GM19438 (cell line): ENCODE data around the gene MTOR.
A peak's percentile ranks its signal among the peaks of the same experiment; 100 is the strongest.
"Not testable (repeated sequence)": the region's sequence is repeated elsewhere in the genome, so short reads cannot be mapped to it uniquely, and the experiment has no call there.

Experiments
- ATAC-seq: cut with Tn5 transposase; IDR thresholded peaks from one replicate; pipeline ENCODE4 v1.9.1; 2021; ENCODE audit warnings: low read depth; ENCODE audit not compliant: unreplicated experiment

MTOR gene

GRCh38 chr1:11129649-11130390, 132.5 kb downstream of the MTOR start:
- ATAC-seq, result no peak

GRCh38 chr1:11126569-11126968, 135.8 kb downstream of the MTOR start:
- no peak for ATAC-seq

DNA sequence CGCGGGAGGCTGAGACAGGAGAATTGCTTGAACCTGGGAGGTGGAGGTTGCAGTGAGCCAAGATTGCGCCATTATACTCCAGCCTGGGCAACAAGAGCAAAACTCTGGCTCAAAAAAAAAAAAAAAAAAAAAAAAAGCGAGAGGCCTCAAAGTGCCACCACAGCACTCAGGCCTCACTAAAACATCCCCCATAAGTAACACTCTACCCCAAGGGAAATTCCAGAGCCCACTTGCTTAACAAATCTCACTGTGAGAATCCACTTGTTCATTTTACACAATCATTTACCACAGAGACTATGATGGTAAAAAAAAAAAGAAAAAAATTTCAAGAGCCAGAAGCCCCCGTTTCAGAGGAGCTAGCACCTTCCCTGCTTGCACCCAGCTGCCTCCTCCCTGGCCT, 136.4 kb downstream of the MTOR start:
- no peak for ATAC-seq

DNA sequence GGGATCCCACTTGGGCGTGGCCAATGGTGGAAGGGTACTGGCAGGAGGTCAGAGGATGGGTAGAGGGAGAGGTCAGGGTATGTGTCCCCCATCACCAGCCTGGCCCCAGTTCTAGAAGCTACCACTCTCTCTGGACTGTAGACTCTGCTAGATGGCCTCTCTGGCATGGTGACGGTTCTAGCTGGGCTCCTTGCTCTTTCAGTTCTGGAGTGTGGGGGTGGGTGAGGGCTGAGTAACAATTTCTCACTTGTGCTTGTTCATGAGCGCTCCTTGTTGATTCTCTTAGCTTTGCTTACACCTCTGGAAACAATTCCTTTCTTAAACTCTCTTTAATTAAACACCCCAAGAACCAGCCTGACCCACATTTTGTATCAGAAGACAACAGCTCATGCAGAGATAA, 137.4 kb downstream of the MTOR start:
- no peak for ATAC-seq

DNA sequence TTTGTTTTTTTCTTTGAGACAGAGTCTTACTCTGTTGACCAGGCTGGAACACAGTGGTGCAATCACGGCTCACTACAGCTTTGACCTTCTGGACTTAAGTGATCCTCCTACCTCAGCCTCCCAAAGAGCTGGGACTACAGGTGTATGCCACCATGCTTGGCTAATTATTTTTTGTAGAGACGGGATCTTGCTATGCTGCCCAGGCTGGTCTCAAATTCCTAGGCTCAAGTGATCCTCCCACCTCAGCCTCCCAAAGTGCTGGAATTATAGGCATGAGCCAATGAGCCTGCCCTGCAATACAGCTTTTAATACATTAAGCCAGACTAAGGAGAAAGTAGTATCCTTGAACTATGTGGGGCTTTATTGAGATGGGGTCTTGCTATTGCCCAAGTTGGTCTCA, 146.0 kb downstream of the MTOR start:
- no peak for ATAC-seq

DNA sequence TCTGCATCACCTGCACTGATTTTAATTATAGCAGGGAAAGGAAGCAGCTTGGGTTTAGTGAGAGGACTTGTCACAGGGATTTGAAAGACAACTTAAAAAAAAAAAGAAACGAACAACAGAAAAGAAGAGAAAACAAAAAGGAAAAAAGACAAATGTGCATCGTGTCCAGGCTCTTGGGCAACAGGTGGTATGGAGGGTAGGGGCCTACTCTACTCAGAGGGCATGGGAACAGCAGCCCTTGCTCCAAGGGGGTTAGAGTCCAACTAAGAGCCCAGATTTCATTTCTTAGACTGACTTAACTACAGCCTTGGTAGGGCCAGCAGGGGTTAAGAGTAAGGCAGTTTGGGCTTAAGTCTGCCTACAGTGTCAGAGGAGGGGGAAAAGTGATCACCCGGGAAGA, 147.4 kb downstream of the MTOR start:
- ATAC-seq, result no peak

DNA sequence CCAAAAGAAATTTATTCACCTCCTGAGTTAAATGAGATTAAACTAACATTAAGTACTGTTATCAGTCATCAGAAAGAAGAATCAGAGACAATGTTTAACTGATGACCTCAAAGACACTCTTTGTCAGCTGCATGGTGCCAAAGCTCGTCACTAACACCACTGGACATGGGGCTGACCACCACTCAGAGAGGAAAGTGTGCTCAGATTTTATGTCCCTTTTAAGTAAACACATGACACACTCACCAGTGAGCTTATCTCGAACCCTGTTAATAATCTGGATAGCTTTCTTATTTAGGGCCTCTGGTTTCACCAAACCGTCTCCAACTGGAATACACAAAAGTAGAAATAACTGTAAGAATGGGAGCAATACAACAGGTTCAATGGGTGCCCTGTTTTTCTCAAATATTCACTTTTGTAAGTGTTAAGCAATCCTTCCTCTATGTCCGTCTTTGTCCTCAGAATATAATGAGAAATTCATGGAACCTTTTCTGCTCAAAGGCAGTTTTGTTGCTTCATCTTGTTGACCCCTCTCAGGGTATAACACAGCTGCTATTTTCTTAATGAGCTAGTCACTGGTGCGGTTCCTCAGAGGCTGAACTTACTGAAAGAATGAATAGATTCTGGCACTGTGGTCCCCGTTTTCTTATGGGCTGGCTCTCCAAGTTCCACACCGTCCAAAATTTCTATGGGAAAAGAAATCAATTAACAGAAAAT, 153.1 kb downstream of the MTOR start:
- no peak for ATAC-seq

- ATAC-seq, result no peak
These were observed 154.8 kb downstream of the MTOR start for GRCh38 chr1:11107599-11107998.

DNA sequence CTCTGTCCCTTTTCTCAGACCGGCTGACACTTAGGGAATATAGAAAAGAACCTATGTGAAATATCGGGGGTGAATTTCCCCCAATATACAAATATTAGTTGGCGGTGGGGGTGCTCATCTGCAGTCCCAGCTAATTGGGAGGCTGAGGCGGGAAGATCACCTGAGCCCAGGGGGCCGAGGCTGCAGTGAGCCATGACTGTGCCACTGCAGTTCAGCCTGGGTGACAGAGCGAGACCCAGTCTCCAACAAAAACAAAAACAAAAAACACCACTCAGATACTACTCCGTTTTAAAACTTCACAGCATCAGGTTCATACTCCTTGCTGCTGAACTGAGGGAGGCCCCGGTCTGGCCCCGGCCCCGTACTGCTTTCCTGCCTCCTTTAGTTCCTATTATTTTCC, 156.8 kb downstream of the MTOR start:
- no peak for ATAC-seq

GRCh38 chr1:11101347-11101746, 161.0 kb downstream of the MTOR start:
- ATAC-seq, result no peak

GRCh38 chr1:11100806-11101205, 161.5 kb downstream of the MTOR start:
- ATAC-seq, result not testable (repeated sequence)

GRCh38 chr1:11100149-11100493, 162.2 kb downstream of the MTOR start:
- no peak for ATAC-seq

GRCh38 chr1:11099310-11100148, 162.8 kb downstream of the MTOR start, which contains the start of gene EXOSC10:
TSS of gene EXOSC10 (minus strand) at chr1:11099869. CDS start at chr1:11099831, 38 bp downstream.
- peak; percentile 94 for ATAC-seq

GRCh38 chr1:11098931-11099309, 163.4 kb downstream of the MTOR start:
- ATAC-seq, result no peak

DNA sequence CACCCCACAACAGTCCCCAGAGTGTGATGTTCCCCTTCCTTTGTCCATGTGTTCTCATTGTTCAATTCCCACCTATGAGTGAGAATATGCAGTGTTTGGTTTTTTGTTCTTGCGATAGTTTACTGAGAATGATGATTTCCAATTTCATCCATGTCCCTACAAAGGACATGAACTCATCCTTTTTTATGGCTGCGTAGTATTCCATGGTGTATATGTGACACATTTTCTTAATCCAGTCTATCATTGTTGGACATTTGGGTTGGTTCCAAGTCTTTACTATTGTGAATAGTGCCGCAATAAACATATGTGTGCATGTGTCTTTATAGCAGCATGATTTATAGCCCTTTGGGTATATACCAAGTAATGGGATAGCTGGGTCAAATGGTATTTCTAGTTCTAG, 178.6 kb downstream of the MTOR start:
- ATAC-seq, result not testable (repeated sequence)

DNA sequence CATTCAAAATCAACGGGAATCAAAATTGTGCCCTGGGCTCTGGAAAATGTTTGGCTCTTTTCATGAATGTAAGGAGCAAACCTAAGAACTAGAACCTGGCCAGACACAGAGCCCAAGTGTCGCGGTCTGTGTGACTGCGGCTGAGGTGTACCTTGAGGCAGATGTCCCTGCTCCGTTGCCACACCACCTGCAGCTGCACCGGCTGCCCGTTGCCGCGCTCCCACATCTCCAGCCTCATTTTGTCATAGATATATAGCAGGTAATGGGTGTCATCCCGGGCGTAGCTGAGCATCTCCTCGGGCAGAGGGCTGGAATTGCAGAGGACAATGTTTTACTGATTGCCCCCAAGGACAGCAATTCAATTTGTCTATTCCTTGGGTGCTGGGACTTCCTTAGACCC, 181.4 kb downstream of the MTOR start:
- ATAC-seq, result no peak

DNA sequence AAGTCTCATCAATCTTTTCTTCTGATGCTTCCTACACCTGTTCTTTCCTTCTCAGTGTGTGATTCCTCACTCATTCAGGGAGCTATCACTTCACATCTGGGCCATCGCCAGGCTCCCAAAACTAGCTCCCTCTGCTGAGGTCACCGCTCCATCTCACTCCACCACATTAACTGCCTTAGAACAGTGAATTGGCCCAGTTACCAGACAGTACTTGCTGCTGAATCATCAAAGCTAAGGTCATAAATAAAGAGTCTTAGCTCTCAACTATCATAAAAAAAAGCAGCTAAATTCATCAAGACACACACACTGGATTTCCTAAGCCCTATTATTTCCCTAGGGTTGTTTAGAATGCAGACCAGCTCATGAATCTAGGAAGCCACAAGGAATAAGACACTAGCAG, 183.7 kb downstream of the MTOR start:
- no peak for ATAC-seq

DNA sequence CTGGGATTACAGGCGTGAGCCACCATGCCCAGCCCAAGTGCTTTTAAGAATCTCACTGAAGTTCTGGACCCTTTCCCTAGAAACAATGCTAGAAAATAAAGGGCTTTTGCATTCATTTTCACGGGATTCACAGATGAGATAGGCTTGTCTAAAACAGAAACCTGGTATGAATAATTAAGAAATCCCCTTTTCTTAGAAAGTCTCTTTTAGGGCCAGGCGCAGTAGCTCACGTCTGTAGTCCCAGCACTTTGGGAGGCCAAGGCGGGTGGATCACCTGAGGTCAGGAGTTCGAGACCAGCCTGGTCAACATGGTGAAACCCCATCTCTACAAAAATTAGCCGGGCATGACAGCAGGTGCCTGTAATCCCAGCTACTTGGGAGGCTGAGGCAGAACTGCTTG, 189.0 kb downstream of the MTOR start:
- ATAC-seq, result not testable (repeated sequence)

GRCh38 chr1:11072216-11072917, 190.0 kb downstream of the MTOR start:
- ATAC-seq, result no peak

DNA sequence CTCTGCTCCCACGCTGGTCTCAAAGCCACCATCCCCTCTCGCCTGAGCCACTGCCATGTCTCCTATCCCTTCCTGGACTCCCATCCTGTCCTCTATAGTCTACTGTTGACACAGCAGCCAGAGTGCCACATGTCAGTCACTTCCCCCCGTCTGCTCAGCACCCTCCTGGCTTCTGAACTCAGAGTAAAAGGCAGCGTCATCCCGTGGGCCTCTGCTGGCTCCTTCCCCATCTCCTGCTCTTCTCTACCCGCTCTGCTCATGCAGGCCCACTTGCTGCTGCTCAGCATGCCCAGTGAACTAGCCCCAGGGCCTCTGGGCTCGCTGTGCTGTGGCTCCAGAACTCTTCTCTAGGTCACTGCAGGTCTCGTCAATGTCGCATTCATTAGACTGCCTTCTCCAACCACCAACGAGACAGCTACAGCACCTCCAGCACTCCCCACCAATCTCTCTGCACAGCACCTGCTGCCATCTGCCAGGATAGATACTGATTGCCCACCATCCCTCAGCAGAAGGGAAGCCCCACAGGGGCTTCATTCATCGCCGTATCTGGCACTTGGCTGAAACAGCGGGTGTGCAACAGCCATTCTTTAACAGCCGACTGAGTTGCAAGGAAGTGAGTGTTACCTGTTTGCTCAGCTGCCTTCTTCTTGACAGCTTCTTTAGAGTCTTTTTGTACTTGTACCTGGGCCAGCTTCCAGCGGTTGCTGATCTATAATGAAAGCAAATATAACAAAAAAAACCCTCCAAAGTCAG, 190.7 kb downstream of the MTOR start:
- no peak for ATAC-seq
